GM12891 (cell line): Measurements from ENCODE around the gene MFSD6.

Experiments
- DNase-seq: peaks from one replicate; pipeline ENCODE4 v3.0.0; 2011; ENCODE audit warnings: low spot score; ENCODE audit not compliant: insufficient read length
- FAIRE-seq: peaks from 2 replicates; lab custom pipeline; 2011; peaks lifted over from hg19 to GRCh38; lab: Jason Lieb, UNC
- PAX5 ChIP-seq: IDR thresholded peaks from 2 replicates; pipeline ENCODE4 v1.6.1; 2011; ENCODE audit warnings: low read length, moderate library complexity, mild to moderate bottlenecking; ENCODE audit not compliant: insufficient read depth, severe bottlenecking
- POLR2A ChIP-seq: IDR thresholded peaks from 2 replicates; pipeline ENCODE4 v1.6.1; 2011; ENCODE audit warnings: low read depth, low read length, control low read depth
- POLR2AphosphoS5 ChIP-seq: IDR thresholded peaks from 2 replicates; pipeline ENCODE4 v1.6.1; 2011; ENCODE audit warnings: low read depth, low read length, control low read depth
- POU2F2 ChIP-seq: IDR thresholded peaks from 2 replicates; pipeline ENCODE4 v1.6.1; 2011; ENCODE audit warnings: low read depth, mild to moderate bottlenecking, control low read depth, low read length, moderate library complexity
- SPI1 ChIP-seq: IDR thresholded peaks from 2 replicates; pipeline ENCODE4 v1.6.1; 2011; ENCODE audit warnings: low read depth, low read length, control low read depth
- TAF1 ChIP-seq: IDR thresholded peaks from 2 replicates; pipeline ENCODE4 v1.6.1; 2011; ENCODE audit warnings: low read depth, low read length, control low read depth

MFSD6 gene

DNA sequence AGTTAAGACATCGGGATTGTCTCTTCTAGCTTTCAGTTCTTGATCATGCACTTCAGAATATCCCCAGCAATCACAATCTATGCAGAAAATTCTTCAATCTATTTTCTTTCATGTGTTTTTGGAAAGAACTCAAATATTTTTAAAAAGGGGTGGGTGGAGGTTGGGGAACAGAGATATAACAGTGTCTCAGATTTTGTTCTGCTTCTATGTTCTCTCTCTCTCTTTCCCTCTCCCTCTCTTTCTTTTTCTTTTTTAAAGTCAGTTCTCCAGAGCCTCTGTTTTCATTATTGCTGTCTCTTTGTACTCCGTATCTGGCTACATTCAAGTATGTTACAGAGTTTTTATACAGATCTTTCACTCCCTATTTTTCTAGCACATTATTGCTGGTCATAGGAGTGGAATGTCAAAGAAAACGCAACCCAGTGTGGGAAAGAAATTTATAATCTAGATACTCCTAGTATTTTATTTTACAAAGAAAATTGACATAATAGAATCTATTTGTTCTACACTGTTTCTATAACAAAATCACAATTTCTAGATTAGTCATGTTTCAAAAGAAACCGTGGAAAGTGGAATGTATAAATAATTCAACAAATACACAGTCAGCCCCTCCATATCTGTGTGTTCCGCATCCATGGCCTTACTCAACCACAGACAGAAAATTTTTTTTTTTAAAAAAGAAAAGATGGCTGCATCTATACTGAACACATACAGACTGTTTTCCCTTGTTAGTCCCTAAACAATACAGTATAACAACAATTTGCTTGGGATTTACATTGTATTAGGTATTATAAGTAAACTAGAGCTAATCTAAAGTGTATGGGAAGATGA is 137.6 kb downstream of the MFSD6 start:
- DNase-seq = no peak
- FAIRE-seq = no peak
- no peak for TF ChIP-seq POU2F2
- TF ChIP-seq POLR2A = no peak
- no peak for TF ChIP-seq SPI1
- no peak for TF ChIP-seq TAF1
- TF ChIP-seq POLR2AphosphoS5 = no peak
- no peak for TF ChIP-seq PAX5

DNA sequence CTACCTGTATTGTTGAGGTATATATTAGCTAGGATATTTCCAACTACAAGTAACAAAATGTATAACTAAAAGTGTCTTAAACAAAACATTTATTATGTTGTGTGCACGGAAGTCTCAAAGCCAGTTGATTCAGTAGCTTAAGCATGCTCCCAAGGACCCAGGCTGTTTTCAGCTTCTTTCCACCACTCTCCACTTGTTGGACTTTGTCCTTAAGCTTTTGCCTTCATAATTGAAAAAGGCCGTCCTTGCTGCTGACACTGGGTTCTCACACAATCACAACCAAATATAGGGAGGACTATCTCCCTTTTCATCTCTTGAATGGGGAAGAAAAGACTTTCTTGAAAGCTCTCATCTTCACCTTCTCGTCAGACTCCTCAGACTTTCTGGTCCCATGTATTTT is 138.6 kb downstream of the MFSD6 start:
- TF ChIP-seq POLR2AphosphoS5 (no peak), PAX5 (no peak), POU2F2 (no peak), POLR2A (no peak), SPI1 (no peak), TAF1 (no peak)
- FAIRE-seq = no peak
- DNase-seq = no peak

DNA sequence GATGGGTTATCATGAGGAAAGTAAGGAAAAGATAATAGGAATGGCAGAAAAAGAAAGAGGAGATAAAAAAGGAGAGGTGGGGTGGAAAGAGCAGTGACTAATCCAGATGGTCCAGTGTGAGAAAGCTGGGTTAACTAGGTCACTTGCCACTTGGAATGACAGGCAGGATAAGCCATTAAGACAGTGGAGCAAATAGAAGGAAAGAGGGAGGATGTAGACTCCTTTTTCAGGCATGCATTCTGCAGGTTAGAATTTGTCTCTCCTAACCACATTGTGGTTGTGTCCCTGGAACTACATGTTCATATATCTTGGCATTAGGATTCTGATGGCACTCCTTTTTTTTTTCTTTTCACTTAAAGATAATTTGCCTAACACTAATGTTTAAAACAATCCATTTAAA is 139.7 kb downstream of the MFSD6 start:
- FAIRE-seq (no peak), DNase-seq (no peak)
- TF ChIP-seq POU2F2 (no peak), SPI1 (no peak), POLR2A (no peak), POLR2AphosphoS5 (no peak), PAX5 (no peak), TAF1 (no peak)

- FAIRE-seq = no peak
- no peak for DNase-seq
- TF ChIP-seq POLR2A (no peak), SPI1 (no peak)
Measured at GRCh38 chr2:190550137-190550536, 142.0 kb downstream of the MFSD6 start.
